ENCODE results near the gene IGF2BP3. TPM values are rescaled to one million over a fixed set of nuclear protein-coding genes. Genes with fewer than 3 reads are reported as not detected.

IGF2BP3 gene
- total RNA-seq, 1 experiment from 2014 or later = 72.6 TPM

- no peak for DNase-seq (ENCODE audit: low read depth)
- in situ Hi-C loops (cut with HindIII; ENCODE audit: low pct_unique_long_range_greater_than_20kb, low sequenced_read_pairs) = no loop called here
These were observed 73.9 kb downstream of the IGF2BP3 start for GRCh38 chr7:23396222-23397015.

GRCh38 chr7:23394488-23395171 is 75.7 kb downstream of the IGF2BP3 start:
- DNase-seq (ENCODE audit: low read depth) = no peak

DNA sequence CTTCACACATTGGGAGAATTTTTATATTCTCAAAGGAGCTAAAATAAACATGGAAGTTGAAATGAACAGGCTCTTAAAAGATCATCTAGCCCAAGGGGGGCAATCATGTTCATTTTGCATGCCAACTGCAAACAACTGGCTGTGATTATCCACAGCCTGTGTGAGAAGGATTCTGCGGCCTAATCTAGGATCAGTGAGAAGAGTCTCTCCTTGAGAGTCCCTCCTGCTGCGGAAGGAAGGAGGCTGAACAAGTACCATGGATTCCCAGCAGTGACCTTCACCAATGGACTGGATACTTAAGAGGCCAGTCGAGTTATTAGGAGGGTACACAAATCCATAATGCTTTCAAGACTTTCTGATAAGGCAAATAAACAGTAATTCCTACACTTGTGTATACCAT is 76.7 kb downstream of the IGF2BP3 start:
- in situ Hi-C loops (cut with HindIII; ENCODE audit: low pct_unique_long_range_greater_than_20kb, low sequenced_read_pairs) = no loop called here
- DNase-seq (ENCODE audit: low read depth) = no peak

More at GRCh38 chr7:23394488-23395171, 75.7 kb downstream of the IGF2BP3 start:
- in situ Hi-C loops (cut with HindIII; ENCODE audit: low pct_unique_long_range_greater_than_20kb, low sequenced_read_pairs) = no loop called here

DNA sequence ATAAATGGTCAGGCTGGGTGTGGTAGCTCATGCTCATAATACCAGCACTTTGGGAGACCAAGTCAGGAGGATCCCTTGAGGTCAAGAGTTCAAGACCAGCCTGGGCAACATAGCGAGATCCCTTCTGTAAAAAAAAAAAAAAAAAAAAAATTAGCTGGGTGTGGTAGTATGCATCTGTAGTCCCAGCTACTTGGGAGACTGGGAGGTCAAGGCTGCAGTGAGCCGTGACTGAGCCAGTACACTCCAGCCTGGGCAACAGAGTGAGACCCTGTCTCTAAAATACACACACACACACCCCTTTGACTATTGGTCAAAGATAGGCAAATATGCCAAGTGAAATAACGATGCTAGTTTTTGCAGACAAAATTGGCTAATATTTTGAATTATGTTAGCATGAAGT is 80.6 kb downstream of the IGF2BP3 start:
- in situ Hi-C loops (cut with HindIII; ENCODE audit: low pct_unique_long_range_greater_than_20kb, low sequenced_read_pairs) = no loop called here
- DNase-seq (ENCODE audit: low read depth) = no peak

DNA sequence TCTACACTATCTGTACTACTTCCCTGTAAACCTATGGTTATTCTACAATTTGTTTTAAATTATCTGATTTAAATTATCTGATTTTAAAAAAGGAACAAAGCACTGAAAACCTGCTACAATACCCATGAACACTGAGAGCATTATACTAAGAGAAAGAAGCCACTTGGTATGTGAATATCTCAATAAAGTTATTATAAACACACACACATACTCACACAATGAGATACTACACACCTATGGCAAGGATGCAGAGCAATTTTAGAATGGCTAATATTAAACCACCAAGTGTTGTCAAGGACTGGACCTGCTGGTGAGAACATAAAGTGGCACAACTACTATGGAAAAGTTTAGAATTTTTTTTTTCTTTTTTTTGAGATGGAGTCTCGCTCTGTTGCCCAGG is 82.7 kb downstream of the IGF2BP3 start:
- DNase-seq (ENCODE audit: low read depth) = no peak
- in situ Hi-C loops (cut with HindIII; ENCODE audit: low pct_unique_long_range_greater_than_20kb, low sequenced_read_pairs) = no loop called here

GRCh38 chr7:23385140-23385539 is 85.2 kb downstream of the IGF2BP3 start:
- in situ Hi-C loops (cut with HindIII; ENCODE audit: low pct_unique_long_range_greater_than_20kb, low sequenced_read_pairs) = no loop called here
- no peak for DNase-seq (ENCODE audit: low read depth)

- in situ Hi-C loops (cut with HindIII; ENCODE audit: low pct_unique_long_range_greater_than_20kb, low sequenced_read_pairs) = no loop called here
- DNase-seq (ENCODE audit: low read depth) = no peak
These were observed 87.1 kb downstream of the IGF2BP3 start for GRCh38 chr7:23383225-23383624.

- in situ Hi-C loops (cut with HindIII; ENCODE audit: low pct_unique_long_range_greater_than_20kb, low sequenced_read_pairs) = no loop called here
- peak; percentile 35 for DNase-seq (ENCODE audit: low read depth)
These were observed 89.3 kb downstream of the IGF2BP3 start for GRCh38 chr7:23380961-23381360.

- no peak for DNase-seq (ENCODE audit: low read depth)
- in situ Hi-C loops (cut with HindIII; ENCODE audit: low pct_unique_long_range_greater_than_20kb, low sequenced_read_pairs) = no loop called here
These were observed 89.7 kb downstream of the IGF2BP3 start for GRCh38 chr7:23380556-23380955.

DNA sequence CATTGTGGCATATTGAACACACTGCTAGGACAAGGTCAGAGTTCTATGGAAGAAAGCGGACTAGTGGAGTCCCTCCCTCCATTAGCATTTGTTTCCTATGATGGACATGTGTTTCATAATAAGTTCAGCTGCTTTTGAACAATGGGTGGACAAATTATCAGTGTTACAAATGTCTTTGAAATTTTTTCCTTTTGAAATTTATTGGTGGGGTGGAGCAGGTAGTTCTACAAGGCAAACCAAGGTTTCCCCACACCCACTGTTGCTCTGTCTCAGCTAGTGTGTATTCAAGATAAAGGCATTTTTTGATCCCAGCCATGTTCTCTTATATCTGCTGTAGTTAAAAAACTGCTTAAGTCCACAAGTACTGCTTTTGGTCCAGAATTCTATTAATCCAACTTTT is 91.3 kb downstream of the IGF2BP3 start:
- DNase-seq (ENCODE audit: low read depth) = no peak
- in situ Hi-C loops (cut with HindIII; ENCODE audit: low pct_unique_long_range_greater_than_20kb, low sequenced_read_pairs) = no loop called here

DNA sequence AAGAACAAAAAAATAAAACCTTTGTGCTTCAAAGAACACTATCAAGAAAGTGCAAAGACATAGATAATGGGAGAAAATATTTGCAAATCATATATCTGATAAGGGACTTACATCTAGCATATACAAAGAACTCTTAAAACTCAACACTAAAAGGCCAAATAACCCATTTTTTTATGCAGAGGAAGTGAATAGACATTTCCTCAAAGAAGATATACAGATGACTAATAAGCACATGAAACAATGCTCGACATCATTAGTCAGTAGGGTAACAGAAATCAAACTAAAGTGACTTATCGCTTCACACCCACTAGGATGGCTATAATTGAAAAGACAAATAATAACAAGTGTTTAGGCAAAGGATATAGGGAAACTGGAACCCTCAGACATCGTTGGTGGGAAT is 93.2 kb downstream of the IGF2BP3 start:
- DNase-seq (ENCODE audit: low read depth) = peak; percentile 60

DNA sequence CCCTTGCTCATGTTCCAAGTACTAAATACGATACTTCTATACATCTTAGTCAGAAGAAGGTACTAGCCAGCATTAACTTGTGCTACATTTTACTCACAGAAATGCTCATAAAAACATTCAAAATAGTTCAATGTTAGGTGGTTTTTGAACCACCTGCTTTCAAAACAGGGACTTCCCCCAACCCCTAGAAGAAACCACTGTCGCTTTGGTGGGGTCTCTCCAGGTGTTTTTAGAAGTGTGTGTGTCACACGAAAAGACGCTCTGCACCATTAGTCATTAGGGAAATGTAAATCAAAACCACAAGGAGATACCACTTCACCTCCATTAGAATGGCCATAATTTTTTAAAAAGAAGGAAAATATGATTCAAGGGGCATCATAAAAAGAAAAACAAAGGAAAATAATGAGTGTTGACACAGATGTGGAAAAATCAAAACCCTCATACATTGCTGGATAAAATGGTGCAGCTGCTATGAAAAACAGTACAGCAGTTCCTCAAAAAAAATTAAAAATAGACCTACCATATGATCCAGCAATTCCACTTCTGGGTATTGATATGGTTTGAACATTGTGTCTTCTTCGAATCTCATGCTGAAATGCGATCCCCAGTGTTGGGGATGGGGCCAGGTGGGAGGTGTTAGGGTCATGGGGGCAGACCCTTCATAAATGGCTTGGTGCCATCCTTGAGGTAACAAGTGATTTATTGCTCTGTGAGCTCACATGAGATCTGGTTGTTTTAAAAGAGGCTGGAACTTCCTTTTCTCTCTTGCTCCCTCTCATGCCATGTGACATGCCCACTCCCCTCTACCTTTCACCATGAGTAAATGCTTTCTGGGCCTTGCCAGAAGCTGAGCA is 96.9 kb downstream of the IGF2BP3 start:
- DNase-seq (ENCODE audit: low read depth) = no peak
- in situ Hi-C loops (cut with HindIII; ENCODE audit: low pct_unique_long_range_greater_than_20kb, low sequenced_read_pairs) = no loop called here

More for the DNA sequence above, 93.2 kb downstream of the IGF2BP3 start:
- in situ Hi-C loops (cut with HindIII; ENCODE audit: low pct_unique_long_range_greater_than_20kb, low sequenced_read_pairs) = no loop called here

- no peak for DNase-seq (ENCODE audit: low read depth)
- in situ Hi-C loops (cut with HindIII; ENCODE audit: low pct_unique_long_range_greater_than_20kb, low sequenced_read_pairs) = no loop called here
These were observed 97.7 kb downstream of the IGF2BP3 start for GRCh38 chr7:23372611-23373010.

- no peak for DNase-seq (ENCODE audit: low read depth)
- in situ Hi-C loops (cut with HindIII; ENCODE audit: low pct_unique_long_range_greater_than_20kb, low sequenced_read_pairs) = no loop called here
These were observed 98.6 kb downstream of the IGF2BP3 start for GRCh38 chr7:23371654-23372053.

GRCh38 chr7:23369695-23370404 is 100.4 kb downstream of the IGF2BP3 start:
- no peak for DNase-seq (ENCODE audit: low read depth)
- in situ Hi-C loops (cut with HindIII; ENCODE audit: low pct_unique_long_range_greater_than_20kb, low sequenced_read_pairs) = no loop called here

DNA sequence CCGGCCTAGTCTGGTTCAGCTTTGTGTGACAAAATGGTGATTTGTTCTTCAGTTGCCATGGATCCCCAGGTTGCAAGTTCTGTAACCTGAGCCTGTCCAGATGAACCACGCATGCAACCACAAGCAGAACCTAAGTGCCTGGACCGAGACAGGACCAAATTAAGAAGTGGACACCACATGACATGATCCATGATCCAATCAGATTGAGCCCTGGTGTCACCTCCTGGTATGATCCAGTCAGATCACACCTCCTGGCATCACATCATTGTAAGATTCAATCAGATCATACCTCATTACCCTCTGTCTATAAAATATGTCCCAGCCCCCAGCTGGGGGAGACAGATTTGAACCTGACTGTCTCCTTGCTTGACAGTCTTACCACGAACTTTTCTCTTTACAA is 101.2 kb downstream of the IGF2BP3 start:
- no peak for DNase-seq (ENCODE audit: low read depth)
- in situ Hi-C loops (cut with HindIII; ENCODE audit: low pct_unique_long_range_greater_than_20kb, low sequenced_read_pairs) = no loop called here

GRCh38 chr7:23358152-23358674 is 112.1 kb downstream of the IGF2BP3 start:
- in situ Hi-C loops (cut with HindIII; ENCODE audit: low pct_unique_long_range_greater_than_20kb, low sequenced_read_pairs) = no loop called here
- no peak for DNase-seq (ENCODE audit: low read depth)

Measured in Caki2 (cell line).